Naive thymus-derived CD4-positive, alpha-beta T cell (primary cell): ENCODE results near the gene CELA3B. TPM values are rescaled to one million over a fixed set of nuclear protein-coding genes. Genes with fewer than 3 reads are reported as not detected.

Experiments
- ATAC-seq: fragments of 150-1000 bp; cut with Tn5 transposase; 2 replicates; pipeline ENCODE4 v1.10.0; 2021; ENCODE audit warnings: mild to moderate bottlenecking, moderate library complexity
- CTCF ChIA-PET: fragments of 350-600 bp; sonication (Branson Sonifier 250); formaldehyde crosslinking; loops from one replicate; lab custom pipeline; 2021; ENCODE audit warnings: antibody characterized with exemption; lab: Charles Lee
- POLR2A ChIA-PET: fragments of 350-600 bp; sonication (Branson Sonifier 250); formaldehyde crosslinking; loops from one replicate; lab custom pipeline; 2021; ENCODE audit warnings: antibody characterized with exemption, inconsistent platforms; lab: Charles Lee
- DNase-seq, 9 donors: peaks; one replicate each; pipeline versions ENCODE4 v3.0.0 to v3.0.0-alpha.2; 2020 to 2022; ENCODE audit warnings: mixed read lengths in 1 of 9
- H3K27ac ChIP-seq: one replicate; pipeline ENCODE4 v1.7.0; 2013; ENCODE audit warnings: mild to moderate bottlenecking, low read depth, low read length, moderate library complexity
- H3K27me3 ChIP-seq, 2 donors: one replicate each; pipeline ENCODE4 v1.7.0; 2013; ENCODE audit warnings: low read length in 2 of 2, mild to moderate bottlenecking in 2 of 2, moderate library complexity in 2 of 2; ENCODE audit not compliant: control insufficient read depth in 2 of 2, insufficient read depth in 2 of 2
- H3K36me3 ChIP-seq, 3 experiments: 1 replicate in 2 of 3; 2 replicates in 1 of 3; pipeline ENCODE4 v1.7.0; 2013; ENCODE audit warnings: low read length in 3 of 3, mild to moderate bottlenecking in 3 of 3, moderate library complexity in 1 of 3; ENCODE audit not compliant: insufficient read depth in 3 of 3, control insufficient read depth in 2 of 3
- H3K4me1 ChIP-seq, 2 donors: one replicate each; pipeline ENCODE4 v1.7.0; 2013; ENCODE audit warnings: low read length in 2 of 2, mild to moderate bottlenecking in 2 of 2, moderate library complexity in 1 of 2; ENCODE audit not compliant: control insufficient read depth in 2 of 2, insufficient read depth in 2 of 2
- H3K4me3 ChIP-seq: 2 replicates; pipeline ENCODE4 v1.7.0; 2013; ENCODE audit warnings: mild to moderate bottlenecking, low read length
- H3K9me3 ChIP-seq, 3 experiments: 1 replicate in 2 of 3; 2 replicates in 1 of 3; pipeline ENCODE4 v1.7.0; 2013; ENCODE audit warnings: low read length in 3 of 3; ENCODE audit not compliant: control insufficient read depth in 2 of 3
- H3K27ac Mint-ChIP-seq, 9 donors: one replicate each; pipeline ENCODE4 v1.8.0; 2020 to 2022; ENCODE audit warnings: mixed read lengths in 9 of 9, mild to moderate bottlenecking in 8 of 9, moderate library complexity in 5 of 9, inconsistent platforms in 2 of 9
- H3K27me3 Mint-ChIP-seq, 5 donors: one replicate each; pipeline ENCODE4 v1.8.0; 2021 to 2022; ENCODE audit warnings: mixed read lengths in 5 of 5, mild to moderate bottlenecking in 1 of 5
- H3K36me3 Mint-ChIP-seq, 5 donors: one replicate each; pipeline ENCODE4 v1.8.0; 2020 to 2022; ENCODE audit warnings: mixed read lengths in 5 of 5, mild to moderate bottlenecking in 3 of 5, inconsistent platforms in 1 of 5
- H3K4me1 Mint-ChIP-seq, 7 donors: one replicate each; pipeline ENCODE4 v1.8.0; 2020 to 2022; ENCODE audit warnings: mixed read lengths in 7 of 7, mild to moderate bottlenecking in 3 of 7, inconsistent platforms in 1 of 7
- H3K4me3 Mint-ChIP-seq, 10 donors: one replicate each; pipeline ENCODE4 v1.8.0; 2020 to 2022; ENCODE audit warnings: mild to moderate bottlenecking in 10 of 10, mixed read lengths in 10 of 10, moderate library complexity in 6 of 10, inconsistent platforms in 2 of 10
- H3K9me3 Mint-ChIP-seq, 11 donors: one replicate each; pipeline ENCODE4 v1.8.0; 2020 to 2022; ENCODE audit warnings: mixed read lengths in 11 of 11, mild to moderate bottlenecking in 4 of 11, inconsistent platforms in 1 of 11, moderate library complexity in 1 of 11
- intact Hi-C, 2 donors: fragments of 100-400 bp; cut with micrococcal nuclease; formaldehyde crosslinking; loops; one replicate each; pipeline ENCODE4 v1.15.1; 2023
- polyA plus RNA-seq, 2 donors: library from polyadenylated mRNA; unstranded; fragments of 300-500 nt; fragmentation: Illumina TruSeq; gene quantifications; one replicate each; pipeline ENCODE4 v1.2.3, GENCODE V29; 2021
- total RNA-seq, 6 experiments: library from RNA in 5 of 6; stranded (reverse) in 5 of 6; gene quantifications; 1 replicate in 5 of 6; 2 replicates in 1 of 6; pipeline ENCODE4 v1.2.3 and lab custom pipeline; 2021 to 2026

Gene CELA3B
- total and polyA plus RNA-seq, 7 experiments from 2014 or later = not detected

GRCh38 chr1:21932127-21932526, 44.7 kb upstream of the CELA3B start:
- ChIA-PET POLR2A (no interaction called here), CTCF (no interaction called here)
- Histone ChIP-seq H3K4me1 (peaks cover 0 to 20% of the 10 kb centered on the region in 2 donors), H3K27ac (no peak overlapping the region), H3K4me3 (no peak overlapping the region), H3K9me3 (no peaks in the 10 kb centered on the region), H3K36me3 (no peaks in the 10 kb centered on the region), H3K27me3 (no peaks in the 10 kb centered on the region)
- intact Hi-C loops = loop anchor here in 1 of 2 donors (10.0 kb wide), 1 partner anchor 117 kb away; the partner anchor contains the start of gene LDLRAD2
- no peak for DNase-seq
- H3K9me3 Mint-ChIP-seq = no peaks in the 10 kb centered on the region
- peaks cover 0 to 13% (median 6%) of the 10 kb centered on the region in 5 donors for H3K27me3 Mint-ChIP-seq
- H3K36me3 Mint-ChIP-seq = peaks cover 0 to 5% (median 0%) of the 10 kb centered on the region in 5 donors
- H3K4me1 Mint-ChIP-seq = peaks cover 8 to 31% (median 18%) of the 10 kb centered on the region in 7 donors
- peak overlapping the region in 3 of 9 donors; percentile 7 to 20 (median 13) for H3K27ac Mint-ChIP-seq
- H3K4me3 Mint-ChIP-seq = peak overlapping the region in 1 of 10 donors; percentile 67
- ATAC-seq = no peak

GRCh38 chr1:21933397-21934248, 43.2 kb upstream of the CELA3B start:
- no peaks in the 10 kb centered on the region for H3K9me3 ChIP-seq
- DNase-seq = peak in 3 of 9 donors; percentile 21 to 35 (median 34)
- ChIA-PET CTCF (interaction anchor here (1.5 kb wide), 1 partner anchor 24 kb away, joined by 3 read pairs; no protein-coding TSS in a partner anchor), POLR2A (interaction anchor here (0.6 kb wide), 1 partner anchor 275 kb away, joined by 3 read pairs; no protein-coding TSS in a partner anchor)
- Mint-ChIP-seq H3K4me3 (peak overlapping the region in 8 of 10 donors; percentile 12 to 68 (median 23)), H3K4me1 (peaks cover 13 to 42% (median 25%) of the 10 kb centered on the region in 7 donors), H3K36me3 (peaks cover 0 to 5% (median 0%) of the 10 kb centered on the region in 5 donors), H3K9me3 (peaks cover 0 to 3% (median 0%) of the 10 kb centered on the region in 11 donors), H3K27ac (peak overlapping the region in 4 of 9 donors; percentile 23 to 92 (median 48)), H3K27me3 (peaks cover 0 to 23% (median 6%) of the 10 kb centered on the region in 5 donors)
- H3K4me3 ChIP-seq = no peak overlapping the region
- intact Hi-C loops = loop anchor here in 1 of 2 donors (10.0 kb wide), 1 partner anchor 119 kb away; the partner anchor contains the start of gene LDLRAD2
- peaks cover 0 to 25% of the 10 kb centered on the region in 2 donors for H3K4me1 ChIP-seq
- no peaks in the 10 kb centered on the region for H3K36me3 ChIP-seq
- no peak for ATAC-seq
- H3K27ac ChIP-seq = no peak overlapping the region
- no peaks in the 10 kb centered on the region for H3K27me3 ChIP-seq

- H3K9me3 Mint-ChIP-seq = peaks cover 0 to 3% (median 0%) of the 10 kb centered on the region in 11 donors
- H3K27ac Mint-ChIP-seq = peak overlapping the region in 4 of 9 donors; percentile 31 to 63 (median 48)
- intact Hi-C loops = loop anchor here in 1 of 2 donors (10.0 kb wide), 1 partner anchor 121 kb away; the partner anchor contains the start of gene LDLRAD2
- H3K36me3 Mint-ChIP-seq = peaks cover 0 to 5% (median 0%) of the 10 kb centered on the region in 5 donors
- Histone ChIP-seq H3K36me3 (no peaks in the 10 kb centered on the region), H3K4me1 (peaks cover 0 to 25% of the 10 kb centered on the region in 2 donors), H3K27me3 (no peaks in the 10 kb centered on the region), H3K4me3 (no peak overlapping the region), H3K27ac (no peak overlapping the region), H3K9me3 (no peaks in the 10 kb centered on the region)
- DNase-seq (no peak), ATAC-seq (no peak)
- peaks cover 13 to 42% (median 23%) of the 10 kb centered on the region in 7 donors for H3K4me1 Mint-ChIP-seq
- H3K4me3 Mint-ChIP-seq = peak overlapping the region in 9 of 10 donors; percentile 58 to 88 (median 75)
- CTCF ChIA-PET = no interaction called here
- peaks cover 0 to 36% (median under 1%) of the 10 kb centered on the region in 5 donors for H3K27me3 Mint-ChIP-seq
- POLR2A ChIA-PET = interaction anchor here (1.3 kb wide), 1 partner anchor 21 kb away, joined by 5 read pairs; no protein-coding TSS in a partner anchor
Measured at GRCh38 chr1:21935393-21935804, 41.4 kb upstream of the CELA3B start.

GRCh38 chr1:21935891-21936365, 40.9 kb upstream of the CELA3B start:
- Histone ChIP-seq H3K27ac (no peak overlapping the region), H3K4me1 (peaks cover 0 to 25% of the 10 kb centered on the region in 2 donors), H3K9me3 (no peaks in the 10 kb centered on the region), H3K4me3 (peak overlapping the region; percentile 45), H3K27me3 (no peaks in the 10 kb centered on the region), H3K36me3 (no peaks in the 10 kb centered on the region)
- ChIA-PET POLR2A (interaction anchor here (1.3 kb wide), 3 partner anchors 21 to 169 kb away, joined by 3 to 9 read pairs (median 5); no protein-coding TSS in a partner anchor), CTCF (interaction anchor here (0.6 kb wide), 1 partner anchor 154 kb away, joined by 3 read pairs; no protein-coding TSS in a partner anchor)
- Mint-ChIP-seq H3K4me3 (peak overlapping the region; percentile 7 to 88 (median 73)), H3K9me3 (peaks cover 0 to 3% (median 0%) of the 10 kb centered on the region in 11 donors), H3K36me3 (peaks cover 0 to 5% (median 0%) of the 10 kb centered on the region in 5 donors), H3K27me3 (peaks cover 0 to 38% (median 0%) of the 10 kb centered on the region in 5 donors), H3K27ac (peak overlapping the region in 3 of 9 donors; percentile 31 to 63 (median 56)), H3K4me1 (peaks cover 13 to 42% (median 23%) of the 10 kb centered on the region in 7 donors)
- ATAC-seq (no peak), DNase-seq (no peak)
- intact Hi-C loops = loop anchor here (2.0 to 10.0 kb wide), 2 partner anchors 29 to 121 kb away; partner anchors contain the start of gene LDLRAD2 (in 1 of the 2)

- Mint-ChIP-seq H3K27ac (peak overlapping the region in 3 of 9 donors; percentile 14 to 55 (median 31)), H3K36me3 (peaks cover 0 to 5% (median 0%) of the 10 kb centered on the region in 5 donors), H3K4me1 (peaks cover 13 to 42% (median 23%) of the 10 kb centered on the region in 7 donors), H3K9me3 (peaks cover 0 to 3% (median 0%) of the 10 kb centered on the region in 11 donors), H3K27me3 (peaks cover 0 to 44% (median 0%) of the 10 kb centered on the region in 5 donors), H3K4me3 (peak overlapping the region; percentile 67 to 88 (median 76))
- CTCF ChIA-PET = interaction anchor here (0.6 kb wide), 1 partner anchor 154 kb away, joined by 3 read pairs; no protein-coding TSS in a partner anchor
- Histone ChIP-seq H3K36me3 (no peaks in the 10 kb centered on the region), H3K4me3 (peak overlapping the region; percentile 45), H3K27me3 (no peaks in the 10 kb centered on the region), H3K9me3 (no peaks in the 10 kb centered on the region), H3K27ac (peak overlapping the region; percentile 12), H3K4me1 (peaks cover 0 to 25% of the 10 kb centered on the region in 2 donors)
- POLR2A ChIA-PET = interaction anchor here (1.3 kb wide), 2 partner anchors 28 to 169 kb away, joined by 3 to 9 read pairs; no protein-coding TSS in a partner anchor
- DNase-seq (peak in 3 of 9 donors; percentile 4 to 16 (median 5)), ATAC-seq (peak; percentile 6)
- intact Hi-C loops = loop anchor here (1.0 to 10.0 kb wide), 4 partner anchors 21 to 153 kb away; partner anchors contain the start of genes LDLRAD2 (in 1 of the 2) and USP48 (in 1 of the 2)
Measured at GRCh38 chr1:21936366-21937031, 40.3 kb upstream of the CELA3B start.
